Stomach (tissue), 4 donors: ENCODE measurements around the gene ERN2.

ENCODE experiments used
- EP300 ChIP-seq: sonication (generic); formaldehyde crosslinking; IDR thresholded peaks from one replicate; pipeline ENCODE4 v1.6.1; 2017; ENCODE audit warnings: antibody characterized with exemption
- POLR2A ChIP-seq, 4 donors: fragments of 450-650 bp; IDR thresholded peaks; one replicate each; pipeline ENCODE4 v1.6.1; 2016; ENCODE audit warnings: antibody characterized with exemption in 4 of 4, control low read depth in 2 of 4, mild to moderate bottlenecking in 1 of 4, moderate library complexity in 1 of 4
- POLR2AphosphoS5 ChIP-seq, 3 donors: sonication (generic); formaldehyde crosslinking; IDR thresholded peaks; one replicate each; pipeline ENCODE4 v1.6.1; 2016; ENCODE audit warnings: antibody characterized with exemption in 3 of 3
- TF ChIP-seq, protein P1 (sequence below), 7 experiments: fragments of 450-650 bp in 4 of 7; fragments of 200-600 bp in 3 of 7; sonication (generic) in 3 of 7; IDR thresholded peaks; one replicate each; pipeline ENCODE4 v1.5.1; 2016 to 2019; ENCODE audit warnings: antibody characterized with exemption in 7 of 7, control low read depth in 2 of 7, mild to moderate bottlenecking in 1 of 7

DNA sequence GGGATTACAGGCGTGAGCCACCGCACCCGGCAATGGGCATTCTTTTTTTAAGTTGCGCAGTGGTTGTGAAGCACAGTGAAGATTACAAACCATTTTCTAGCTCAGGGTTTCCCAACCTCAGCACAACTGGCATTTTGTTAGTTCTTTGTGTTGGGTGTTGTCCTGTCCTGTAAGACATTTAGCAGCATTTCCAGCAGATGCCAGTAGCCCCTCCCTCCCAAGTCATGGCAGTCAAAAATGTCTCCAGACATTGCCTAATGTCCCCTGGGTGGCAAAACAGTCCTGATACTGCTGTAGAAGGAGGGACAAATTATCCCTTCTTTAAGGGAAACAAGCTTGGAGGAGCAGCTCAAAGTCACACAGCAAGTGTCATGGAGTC, 18.8 kb downstream of the ERN2 start:
- TF ChIP-seq, protein P1, sequence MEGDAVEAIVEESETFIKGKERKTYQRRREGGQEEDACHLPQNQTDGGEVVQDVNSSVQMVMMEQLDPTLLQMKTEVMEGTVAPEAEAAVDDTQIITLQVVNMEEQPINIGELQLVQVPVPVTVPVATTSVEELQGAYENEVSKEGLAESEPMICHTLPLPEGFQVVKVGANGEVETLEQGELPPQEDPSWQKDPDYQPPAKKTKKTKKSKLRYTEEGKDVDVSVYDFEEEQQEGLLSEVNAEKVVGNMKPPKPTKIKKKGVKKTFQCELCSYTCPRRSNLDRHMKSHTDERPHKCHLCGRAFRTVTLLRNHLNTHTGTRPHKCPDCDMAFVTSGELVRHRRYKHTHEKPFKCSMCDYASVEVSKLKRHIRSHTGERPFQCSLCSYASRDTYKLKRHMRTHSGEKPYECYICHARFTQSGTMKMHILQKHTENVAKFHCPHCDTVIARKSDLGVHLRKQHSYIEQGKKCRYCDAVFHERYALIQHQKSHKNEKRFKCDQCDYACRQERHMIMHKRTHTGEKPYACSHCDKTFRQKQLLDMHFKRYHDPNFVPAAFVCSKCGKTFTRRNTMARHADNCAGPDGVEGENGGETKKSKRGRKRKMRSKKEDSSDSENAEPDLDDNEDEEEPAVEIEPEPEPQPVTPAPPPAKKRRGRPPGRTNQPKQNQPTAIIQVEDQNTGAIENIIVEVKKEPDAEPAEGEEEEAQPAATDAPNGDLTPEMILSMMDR (IDR thresholded peaks at IDR 0.05) = no peak
- TF ChIP-seq POLR2A (IDR thresholded peaks at IDR 0.05) (no peak), POLR2AphosphoS5 (IDR thresholded peaks at IDR 0.05) (no peak), EP300 (no peak)
